Ectodermal cell (in vitro differentiated cells): ENCODE measurements around the gene RBM46. TPM values are rescaled to one million over a fixed set of nuclear protein-coding genes. Genes with fewer than 3 reads are reported as not detected.

Experiments
- H3K27ac ChIP-seq: 2 replicates; pipeline ENCODE4 v1.7.0; 2013; ENCODE audit warnings: mild to moderate bottlenecking, low read depth, low read length; ENCODE audit not compliant: insufficient read depth, poor library complexity, severe bottlenecking
- H3K27me3 ChIP-seq: 2 replicates; pipeline ENCODE4 v1.7.0; 2013; ENCODE audit warnings: mild to moderate bottlenecking, low read length; ENCODE audit not compliant: insufficient read depth, control insufficient read depth, poor library complexity, severe bottlenecking
- H3K36me3 ChIP-seq: one replicate; pipeline ENCODE4 v1.7.0; 2013; ENCODE audit warnings: low read length; ENCODE audit not compliant: control insufficient read depth, insufficient read depth
- H3K4me1 ChIP-seq: one replicate; pipeline ENCODE4 v1.7.0; 2013; ENCODE audit warnings: low read length; ENCODE audit not compliant: control insufficient read depth, insufficient read depth
- H3K4me3 ChIP-seq: 2 replicates; pipeline ENCODE4 v1.7.0; 2013; ENCODE audit warnings: low read depth, low read length, control low read depth; ENCODE audit not compliant: insufficient read depth
- H3K9me3 ChIP-seq: 2 replicates; pipeline ENCODE4 v1.7.0; 2013; ENCODE audit warnings: mild to moderate bottlenecking, low read length, moderate library complexity; ENCODE audit not compliant: control insufficient read depth
- WGBS, 2 experiments: methylation state at CpG; one replicate each; pipeline ENCODE4 v1.1.7; 2013; ENCODE audit warnings: missing lambda C conversion rate in 2 of 2; 5-methylcytosine and 5-hydroxymethylcytosine counted together
- polyA plus RNA-seq, 4 experiments: library from polyadenylated mRNA; stranded (reverse); fragments of 50-300 nt; gene quantifications; one replicate each; pipeline ENCODE4 v1.2.3, GENCODE V29; 2013

The RBM46 gene
- not detected for polyA plus RNA-seq (2013, experiment 1 of 4)
- not detected for polyA plus RNA-seq (2013, experiment 2 of 4)
- not detected for polyA plus RNA-seq (2013, experiment 3 of 4)
- not detected for polyA plus RNA-seq (2013, experiment 4 of 4)

GRCh38 chr4:154781126-154781982 is at the start of gene RBM46:
Gene RBM46 (plus strand): TSS chr4:154781272. CDS start chr4:154796753, 15,481 bp downstream.
- 96% methylated on average over 76 of the region's 76 CpGs for WGBS, 2 experiments
- Histone ChIP-seq H3K9me3 (no peaks in the 10 kb centered on the region), H3K36me3 (no peaks in the 10 kb centered on the region), H3K4me1 (no peaks in the 10 kb centered on the region), H3K4me3 (no peak within 1 kb of the TSS), H3K27me3 (no peaks in the 10 kb centered on the region), H3K27ac (no peak within 1 kb of the TSS)

- Histone ChIP-seq H3K4me1 (no peaks in the 10 kb centered on the region), H3K27ac (no peak overlapping the region), H3K36me3 (no peaks in the 10 kb centered on the region), H3K9me3 (no peaks in the 10 kb centered on the region), H3K4me3 (no peak overlapping the region), H3K27me3 (no peaks in the 10 kb centered on the region)
Measured at GRCh38 chr4:154731756-154732155, 49.3 kb upstream of the RBM46 start.

- H3K27ac ChIP-seq = no peak overlapping the region
- no peaks in the 10 kb centered on the region for H3K9me3 ChIP-seq
- no peaks in the 10 kb centered on the region for H3K27me3 ChIP-seq
- H3K36me3 ChIP-seq = no peaks in the 10 kb centered on the region
- H3K4me1 ChIP-seq = no peaks in the 10 kb centered on the region
- no peak overlapping the region for H3K4me3 ChIP-seq
- WGBS, 2 experiments = 86 to 91% methylated on average over 4 of the region's 4 CpGs
Measured at GRCh38 chr4:154732669-154733068, 48.4 kb upstream of the RBM46 start.

- Histone ChIP-seq H3K4me1 (peaks cover 22% of the 10 kb centered on the region), H3K36me3 (no peaks in the 10 kb centered on the region), H3K27ac (no peak overlapping the region), H3K27me3 (peaks cover 26% of the 10 kb centered on the region), H3K4me3 (no peak overlapping the region), H3K9me3 (no peaks in the 10 kb centered on the region)
- WGBS, 2 experiments = 95 to 96% methylated on average over 1 of the region's 1 CpG
Measured at GRCh38 chr4:154736770-154737169, 44.3 kb upstream of the RBM46 start.

- peaks cover 22% of the 10 kb centered on the region for H3K4me1 ChIP-seq
- peaks cover 42% of the 10 kb centered on the region for H3K27me3 ChIP-seq
- H3K9me3 ChIP-seq = no peaks in the 10 kb centered on the region
- H3K27ac ChIP-seq = no peak overlapping the region
- WGBS, 2 experiments = 0% methylated on average over 1 of the region's 2 CpGs
- no peaks in the 10 kb centered on the region for H3K36me3 ChIP-seq
- no peak overlapping the region for H3K4me3 ChIP-seq
Measured at GRCh38 chr4:154738426-154738825, 42.6 kb upstream of the RBM46 start.

GRCh38 chr4:154739111-154739510 is 42.0 kb upstream of the RBM46 start:
- H3K4me1 ChIP-seq = peaks cover 24% of the 10 kb centered on the region
- no peaks in the 10 kb centered on the region for H3K36me3 ChIP-seq
- no peak overlapping the region for H3K27ac ChIP-seq
- no peaks in the 10 kb centered on the region for H3K9me3 ChIP-seq
- H3K27me3 ChIP-seq = peaks cover 49% of the 10 kb centered on the region
- no peak overlapping the region for H3K4me3 ChIP-seq

GRCh38 chr4:154740462-154740861 is 40.6 kb upstream of the RBM46 start:
- Histone ChIP-seq H3K4me3 (no peak overlapping the region), H3K27me3 (peaks cover 63% of the 10 kb centered on the region), H3K4me1 (peaks cover 33% of the 10 kb centered on the region), H3K36me3 (no peaks in the 10 kb centered on the region), H3K9me3 (no peaks in the 10 kb centered on the region), H3K27ac (no peak overlapping the region)
- 34 to 41% methylated on average over 24 of the region's 24 CpGs for WGBS, 2 experiments

GRCh38 chr4:154741131-154741665 is 39.9 kb upstream of the RBM46 start:
- Histone ChIP-seq H3K27ac (no peak overlapping the region), H3K4me3 (no peak overlapping the region), H3K36me3 (no peaks in the 10 kb centered on the region), H3K4me1 (peaks cover 33% of the 10 kb centered on the region), H3K9me3 (no peaks in the 10 kb centered on the region), H3K27me3 (peaks cover 70% of the 10 kb centered on the region)
- WGBS, 2 experiments = 2 to 5% methylated on average over 20 of the region's 20 CpGs

GRCh38 chr4:154741922-154742850 is 38.9 kb upstream of the RBM46 start:
- 0% methylated on average over 46 of the region's 49 CpGs for WGBS, 2 experiments
- Histone ChIP-seq H3K27me3 (peaks cover 74% of the 10 kb centered on the region), H3K9me3 (no peaks in the 10 kb centered on the region), H3K4me1 (peaks cover 33% of the 10 kb centered on the region), H3K4me3 (peak overlapping the region; percentile 25), H3K27ac (no peak overlapping the region), H3K36me3 (no peaks in the 10 kb centered on the region)
